Measurements from ENCODE around the gene MICU2. TPM values are rescaled to one million over a fixed set of nuclear protein-coding genes. Genes with fewer than 3 reads are reported as not detected.
A peak's percentile ranks its signal among the peaks of the same experiment; 100 is the strongest.

MICU2 gene
- total RNA-seq, 2 experiments from 2014 or later = 37.5 to 51.3 TPM

GRCh38 chr13:21608961-21609360, 5.0 kb upstream of the MICU2 start:
- Histone ChIP-seq H3K4me3 (ENCODE audit: low read depth, low read length, poor library complexity, severe bottlenecking) (no peak overlapping the region), H3K27ac (ENCODE audit: low read depth, low read length, poor library complexity, severe bottlenecking) (no peak overlapping the region), H3K4me1 (ENCODE audit: insufficient read depth, low read length, poor library complexity, severe bottlenecking) (peaks cover 7% of the 10 kb centered on the region), H3K9me3 (ENCODE audit: low read length) (no peaks in the 10 kb centered on the region), H4K20me1 (ENCODE audit: insufficient read depth, low read length) (no peaks in the 10 kb centered on the region), H3K9me2 (ENCODE audit: insufficient read depth, low read length) (no peaks in the 10 kb centered on the region), H3K36me3 (ENCODE audit: insufficient read depth, low read length) (no peaks in the 10 kb centered on the region), H3K79me2 (ENCODE audit: insufficient read depth, low read depth, low read length) (no peaks in the 10 kb centered on the region), H3K4me2 (ENCODE audit: low read length) (no peak overlapping the region), H2AFZ (ENCODE audit: low read length) (no peak overlapping the region)
- DNase-seq (ENCODE audit: low spot score) = no peak
- ChIA-PET POLR2A (no interaction called here), CTCF (ENCODE audit: unreplicated experiment) (no interaction called here)
- TF ChIP-seq EZH2phosphoT487 (IDR thresholded peaks at IDR 0.05; ENCODE audit: borderline replicate concordance, low read depth, low read length) = no peak
- TF ChIP-seq CTCF (conservative IDR thresholded peaks at IDR 0.05; ENCODE audit: low read length) = no peak
- BruUV-seq (replicated peaks) = no TSS peak
- intact Hi-C loops (cut with micrococcal nuclease; ENCODE audit: unreplicated experiment) = no loop called here

GRCh38 chr13:21606796-21607195, 2.8 kb upstream of the MICU2 start:
- Histone ChIP-seq H3K9me2 (ENCODE audit: insufficient read depth, low read length) (no peaks in the 10 kb centered on the region), H3K4me1 (ENCODE audit: insufficient read depth, low read length, poor library complexity, severe bottlenecking) (peaks cover 7% of the 10 kb centered on the region), H3K79me2 (ENCODE audit: insufficient read depth, low read depth, low read length) (peaks cover 16% of the 10 kb centered on the region; the same call in 1 of the 2 replicates), H3K27ac (ENCODE audit: low read depth, low read length, poor library complexity, severe bottlenecking) (no peak overlapping the region), H3K9me3 (ENCODE audit: low read length) (no peaks in the 10 kb centered on the region), H3K4me2 (ENCODE audit: low read length) (no peak overlapping the region), H2AFZ (ENCODE audit: low read length) (peak overlapping the region; percentile 37; the same call in 1 of the 2 replicates), H3K4me3 (ENCODE audit: low read depth, low read length, poor library complexity, severe bottlenecking) (no peak overlapping the region), H4K20me1 (ENCODE audit: insufficient read depth, low read length) (no peaks in the 10 kb centered on the region), H3K36me3 (ENCODE audit: insufficient read depth, low read length) (no peaks in the 10 kb centered on the region)
- intact Hi-C loops (cut with micrococcal nuclease; ENCODE audit: unreplicated experiment) = no loop called here
- no TSS peak for BruUV-seq (replicated peaks)
- no peak for DNase-seq (ENCODE audit: low spot score)
- no peak for TF ChIP-seq EZH2phosphoT487 (IDR thresholded peaks at IDR 0.05; ENCODE audit: borderline replicate concordance, low read depth, low read length)
- ChIA-PET CTCF (ENCODE audit: unreplicated experiment) (no interaction called here), POLR2A (interaction anchor here (0.6 to 3.3 kb wide), 3 partner anchors 10 to 67 kb away, joined by 3 to 15 read pairs (median 3); no protein-coding TSS in a partner anchor)

GRCh38 chr13:21606251-21606650, 2.3 kb upstream of the MICU2 start:
- ChIA-PET POLR2A (interaction anchor here (0.6 to 3.3 kb wide), 6 partner anchors 10 to 121 kb away, joined by 3 to 15 read pairs (median 3); partner anchors contain the start of gene FGF9), CTCF (ENCODE audit: unreplicated experiment) (no interaction called here)

More at GRCh38 chr13:21606251-21606650, 2.3 kb upstream of the MICU2 start:
- Histone ChIP-seq H3K4me2 (ENCODE audit: low read length) (no peak overlapping the region), H2AFZ (ENCODE audit: low read length) (peak overlapping the region; percentile 37; the same call in 1 of the 2 replicates), H3K9me3 (ENCODE audit: low read length) (no peaks in the 10 kb centered on the region), H3K4me3 (ENCODE audit: low read depth, low read length, poor library complexity, severe bottlenecking) (no peak overlapping the region), H3K36me3 (ENCODE audit: insufficient read depth, low read length) (peaks cover 3% of the 10 kb centered on the region; the same call in 1 of the 2 replicates), H3K79me2 (ENCODE audit: insufficient read depth, low read depth, low read length) (peaks cover 21% of the 10 kb centered on the region; the same call in 1 of the 2 replicates), H3K4me1 (ENCODE audit: insufficient read depth, low read length, poor library complexity, severe bottlenecking) (peaks cover 7% of the 10 kb centered on the region), H4K20me1 (ENCODE audit: insufficient read depth, low read length) (no peaks in the 10 kb centered on the region), H3K9me2 (ENCODE audit: insufficient read depth, low read length) (no peaks in the 10 kb centered on the region), H3K27ac (ENCODE audit: low read depth, low read length, poor library complexity, severe bottlenecking) (no peak overlapping the region)
- BruUV-seq (replicated peaks) = no TSS peak
- DNase-seq (ENCODE audit: low spot score) = no peak
- intact Hi-C loops (cut with micrococcal nuclease; ENCODE audit: unreplicated experiment) = no loop called here
- TF ChIP-seq CTCF (conservative IDR thresholded peaks at IDR 0.05; ENCODE audit: low read length) = no peak
- no peak for TF ChIP-seq EZH2phosphoT487 (IDR thresholded peaks at IDR 0.05; ENCODE audit: borderline replicate concordance, low read depth, low read length)

All from OCI-LY7 (cell line).